GM12878 (cell line): Measurements from ENCODE around the gene LARP1B. TPM values are rescaled to one million over a fixed set of nuclear protein-coding genes. Genes with fewer than 3 reads are reported as not detected.
A peak's percentile ranks its signal among the peaks of the same experiment; 100 is the strongest.

Experiments used
- BCL11A ChIP-seq: IDR thresholded peaks from 2 replicates; pipeline ENCODE4 v1.6.1; 2011; ENCODE audit warnings: low read depth, low read length
- BHLHE40 ChIP-seq, 2 experiments: fragments of 450-650 bp in 1 of 2; IDR thresholded peaks; 2 replicates each; pipeline ENCODE4 v1.6.1; 2011 to 2017; ENCODE audit warnings: low read depth in 2 of 2, borderline replicate concordance in 1 of 2, improper control_type of control experiment in 1 of 2, low read length in 1 of 2, mild to moderate bottlenecking in 1 of 2
- CTCF ChIP-seq, 3 experiments: IDR thresholded peaks in 2 of 3; conservative IDR thresholded peaks in 1 of 3; 2 replicates each; pipeline ENCODE4 v1.5.1; 2011; ENCODE audit warnings: low read depth in 3 of 3, low read length in 3 of 3, mild to moderate bottlenecking in 3 of 3, control low read depth in 2 of 3, moderate library complexity in 2 of 3, inconsistent platforms in 1 of 3, mixed read lengths in 1 of 3; ENCODE audit not compliant: control insufficient read depth in 2 of 3, insufficient read depth in 1 of 3; ENCODE audit errors: extremely low read depth in 1 of 3
- IRF5 ChIP-seq: fragments of 450-650 bp; IDR thresholded peaks from 2 replicates; pipeline ENCODE4 v1.6.1; 2017; ENCODE audit warnings: borderline replicate concordance
- MYB ChIP-seq: fragments of 150-350 bp; IDR thresholded peaks from 2 replicates; pipeline ENCODE4 v1.6.1; 2014; ENCODE audit warnings: mild to moderate bottlenecking, low read depth, low read length, borderline replicate concordance
- POLR2A ChIP-seq: IDR thresholded peaks from 2 replicates; pipeline ENCODE4 v1.6.1; 2011; ENCODE audit warnings: low read depth, mild to moderate bottlenecking, low read length
- polyA plus RNA-seq, 11 experiments: library from polyadenylated mRNA; depleted of rRNA in 4 of 11; unstranded in 6 of 11; stranded (reverse) in 5 of 11; fragments of >200 nt; fragmentation: Nextera tagmentation in 4 of 11; fragmentation: Illumina TruSeq in 1 of 11; extraction: Ambion mirVana in 4 of 11; extraction: Trizol in 1 of 11; gene quantifications; 1 replicate in 1 of 11; 2 replicates in 10 of 11; pipeline versions ENCODE4 v1.2.1 to v1.2.3, GENCODE V29; 2011 to 2016; ENCODE audit warnings: inconsistent platforms in 2 of 11, missing spikeins in 2 of 11, low read depth in 1 of 11
- total RNA-seq, 4 experiments: library from RNA; depleted of rRNA in 3 of 4; stranded (reverse); fragments of >200 nt in 3 of 4; fragmentation: Illumina TruSeq in 1 of 4; extraction: Trizol in 1 of 4; gene quantifications; 2 replicates each; pipeline versions ENCODE4 v1.2.1 to v1.2.3, GENCODE V29; 2013 to 2021

The LARP1B gene
- total and polyA plus RNA-seq, 10 of the 15 experiments (the other 5 are each of a cell fraction or from before 2014, with no cell fraction given), result 9.2 to 30.9 (median 14.7) TPM

- TF ChIP-seq CTCF (IDR thresholded peaks at IDR 0.05 in 2 of 3, conservative IDR thresholded peaks at IDR 0.05 in 1 of 3; ENCODE audit: control insufficient read depth in 2 of 3, extremely low read depth in 1 of 3, insufficient read depth in 1 of 3, low read depth in 3 of 3, low read length in 3 of 3), result peak; percentile 79 to 97 (median 91); a peak in 5 of 6 replicates
- TF ChIP-seq BCL11A, result no peak
- TF ChIP-seq IRF5, result no peak
- no peak for TF ChIP-seq MYB
- TF ChIP-seq POLR2A, result no peak
- no peak for TF ChIP-seq BHLHE40 (IDR thresholded peaks at IDR 0.05; ENCODE audit: borderline replicate concordance in 1 of 2, low read depth in 2 of 2, low read length in 1 of 2)
- TF ChIP-seq, all 136 proteins: peak for 18
Measured at GRCh38 chr4:128191115-128191781, 130.1 kb downstream of the LARP1B start (continued).
